ENCODE measurements around the gene REEP5.
A peak's percentile ranks its signal among the peaks of the same experiment; 100 is the strongest.
"Not testable (repeated sequence)": the region's sequence is repeated elsewhere in the genome, so short reads cannot be mapped to it uniquely, and the experiment has no call there.

Gene REEP5

DNA sequence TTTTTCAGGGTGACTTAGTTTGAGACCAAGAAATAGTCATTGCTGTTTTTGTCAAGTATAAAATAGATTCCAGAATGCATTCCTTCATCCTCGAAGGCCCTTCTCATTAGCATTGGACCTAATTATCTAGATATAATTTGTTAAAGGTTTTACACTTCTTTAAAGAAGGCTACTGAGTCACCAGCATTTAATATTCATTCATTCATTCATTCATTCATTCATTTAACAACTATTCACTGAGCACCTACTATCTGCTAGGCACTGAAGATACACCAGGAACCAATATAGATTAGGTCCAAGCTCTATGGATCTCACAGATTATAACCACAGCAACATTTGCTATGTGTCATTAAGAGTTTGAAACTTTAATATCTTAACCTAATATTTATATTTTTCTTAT lies 11.1 kb upstream of the REEP5 start:
- DNase-seq (ENCODE audit: low read depth in 3 of 3) = no peak

DNA sequence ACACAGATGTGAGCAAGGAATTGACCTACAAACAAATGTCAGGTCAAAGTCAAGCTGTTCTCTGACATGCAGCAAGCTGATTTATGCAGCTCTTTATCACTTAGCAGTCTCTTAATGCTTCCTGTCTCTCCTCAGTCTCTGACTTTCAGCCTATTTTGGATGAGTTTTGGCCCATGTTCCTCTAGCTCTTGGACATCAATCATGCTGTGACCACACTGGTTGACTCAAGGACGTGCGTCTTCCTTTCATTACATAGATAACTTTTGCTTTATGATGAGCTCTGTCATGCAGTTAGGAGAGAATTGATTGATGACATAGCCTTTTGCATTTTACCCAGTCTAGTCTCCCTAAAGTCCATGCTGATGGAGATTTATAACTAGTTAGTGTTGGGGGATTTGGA lies 9.4 kb upstream of the REEP5 start:
- no peak for DNase-seq (ENCODE audit: low read depth in 3 of 3)

DNA sequence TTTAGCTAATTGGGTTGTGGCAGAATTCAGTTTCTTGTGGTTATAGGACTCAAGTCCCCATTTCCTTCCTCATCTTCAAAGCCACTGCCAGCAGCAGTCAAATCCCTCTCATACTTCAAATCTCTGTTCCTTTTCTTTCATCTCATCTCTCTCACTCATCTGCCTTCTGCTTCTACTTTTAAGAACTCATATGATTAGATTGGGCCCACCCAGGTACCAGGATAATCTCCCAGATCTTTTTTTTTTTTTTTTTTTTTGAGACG lies 8.0 kb upstream of the REEP5 start:
- no peak for DNase-seq (ENCODE audit: low read depth in 3 of 3)

DNA sequence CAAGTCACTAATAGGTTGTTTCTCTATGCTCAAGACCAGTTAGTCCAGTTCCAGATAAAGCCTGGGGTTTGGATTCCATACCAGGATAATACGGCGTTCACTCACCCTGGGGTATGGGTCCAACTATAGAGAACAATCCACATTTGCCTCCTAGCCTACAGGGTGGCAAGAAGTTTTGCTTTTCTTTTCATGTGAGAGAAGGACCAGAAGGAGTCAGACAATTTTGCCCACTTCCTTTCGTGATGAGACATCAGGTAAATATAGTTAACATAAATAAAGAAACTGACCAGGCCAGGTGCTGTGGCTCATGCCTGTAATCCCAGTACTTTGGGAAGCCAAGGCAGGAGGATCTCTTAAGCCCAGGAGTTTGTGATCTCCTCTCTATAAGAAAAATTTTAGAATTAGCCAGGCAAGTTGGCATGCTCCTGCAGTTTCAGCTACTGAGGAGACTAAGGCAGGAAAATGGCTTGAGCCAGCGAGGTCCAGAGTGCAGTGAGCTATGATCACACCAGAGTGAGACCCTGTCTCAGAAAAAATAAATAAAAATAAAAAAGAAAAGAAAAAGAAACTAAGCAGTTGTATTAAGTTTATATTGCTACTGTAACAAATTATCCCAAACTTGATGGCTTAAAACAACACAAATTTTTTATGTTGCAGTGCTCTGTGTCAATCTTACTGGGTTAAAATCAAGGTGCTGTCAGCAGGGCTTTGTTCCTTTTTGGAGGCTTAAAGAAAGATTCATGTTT lies 7.5 kb upstream of the REEP5 start:
- no peak for DNase-seq (ENCODE audit: low read depth in 3 of 3)

DNA sequence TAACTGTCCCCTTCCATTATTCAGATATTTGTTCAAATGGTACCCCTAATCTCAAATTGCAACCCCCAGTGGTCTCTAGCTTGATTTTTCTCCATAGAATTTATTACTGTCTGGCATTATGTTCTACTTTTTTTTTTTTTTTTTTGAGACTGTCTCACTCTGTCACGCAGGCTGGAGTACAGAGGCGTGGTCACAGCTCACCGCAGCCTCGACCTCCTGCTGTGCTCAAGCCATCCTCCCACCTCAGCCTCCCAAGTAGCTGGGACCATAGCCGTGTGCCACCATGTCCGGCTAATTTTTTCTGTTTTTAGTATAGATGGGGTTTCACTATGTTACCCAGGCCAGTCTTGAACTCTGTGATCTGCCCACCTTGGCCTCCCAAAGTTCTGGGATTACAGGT lies 2.0 kb upstream of the REEP5 start:
- no peak for DNase-seq (ENCODE audit: low read depth in 3 of 3)

DNA sequence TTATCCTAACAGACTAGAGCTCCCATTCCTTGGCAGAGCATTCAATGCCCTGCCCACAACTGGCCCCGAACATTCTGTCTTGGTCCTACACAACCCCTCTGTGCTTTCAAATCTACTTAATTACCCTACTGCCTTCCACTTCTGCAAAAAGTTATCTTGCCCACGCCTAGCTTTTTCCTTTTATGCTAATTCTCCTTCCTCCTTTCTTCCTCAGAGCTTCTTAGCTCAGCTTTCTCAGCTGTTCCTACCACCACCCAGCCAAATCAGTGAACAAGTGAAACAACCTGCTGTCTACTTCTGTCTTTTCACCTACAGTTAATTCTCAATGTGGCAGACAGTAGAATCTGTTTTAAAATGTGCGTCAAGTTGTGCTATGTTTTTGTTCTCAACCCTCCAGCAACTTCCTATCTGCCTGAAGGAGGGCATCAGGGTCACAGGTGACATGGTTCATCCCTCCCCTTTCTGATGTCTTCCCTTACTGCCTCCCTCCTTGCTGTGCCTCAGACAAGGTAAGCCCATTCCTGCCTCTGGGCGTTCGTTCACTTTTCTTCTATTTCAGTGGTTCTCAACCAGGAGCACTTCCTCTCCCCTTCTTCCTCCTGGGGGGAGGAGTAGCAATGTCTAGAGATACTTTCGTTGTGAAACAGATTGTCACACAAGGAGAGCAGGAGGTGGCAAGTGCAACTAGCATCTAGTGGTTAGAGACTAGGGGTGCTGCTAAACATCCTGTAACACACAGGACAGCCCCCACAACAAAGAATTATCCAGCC lies 1.3 kb upstream of the REEP5 start:
- no peak for DNase-seq (ENCODE audit: low read depth in 3 of 3)

DNA sequence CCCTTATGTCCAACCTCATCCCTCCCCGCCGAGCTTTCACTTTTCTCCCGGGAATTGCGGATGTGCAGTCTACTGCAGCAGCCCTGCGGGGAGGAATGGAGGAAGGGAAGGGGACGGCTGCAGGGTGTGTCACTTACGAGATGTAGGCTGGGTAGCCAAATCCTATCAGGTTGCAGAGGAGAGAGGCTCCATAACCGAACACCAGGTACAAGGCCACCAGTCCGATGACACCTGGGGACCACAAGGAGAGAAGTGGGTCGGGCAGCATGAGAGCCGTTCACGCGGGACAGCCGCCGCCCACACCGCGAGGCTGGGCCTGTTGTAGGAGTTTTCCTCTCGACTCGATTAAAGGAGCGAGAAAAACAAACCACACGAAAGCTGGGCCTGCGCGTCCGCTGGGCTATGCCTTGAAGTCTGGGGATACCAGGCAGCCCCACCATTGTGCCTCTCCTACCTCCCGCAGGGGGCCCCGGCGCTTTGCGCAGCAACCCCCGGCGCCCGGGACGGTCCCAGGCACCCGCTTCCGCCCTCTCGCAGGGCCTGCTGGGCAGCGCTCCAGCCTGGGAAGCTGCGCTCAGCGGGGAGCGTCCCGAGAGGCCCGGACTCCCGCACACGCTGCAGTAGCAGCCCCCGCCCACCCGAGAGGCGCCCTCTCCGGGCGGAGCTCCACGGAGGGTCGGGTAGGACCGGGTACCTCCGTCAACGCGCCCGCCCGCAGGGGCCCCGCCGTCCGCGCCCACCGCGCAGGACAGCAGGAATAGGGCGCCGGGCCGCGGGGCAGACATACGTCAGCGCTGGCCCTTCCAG lies 798 bp downstream of the REEP5 start:
- peak; percentile 36 to 44 (median 37) for DNase-seq (ENCODE audit: low read depth in 3 of 3)

DNA sequence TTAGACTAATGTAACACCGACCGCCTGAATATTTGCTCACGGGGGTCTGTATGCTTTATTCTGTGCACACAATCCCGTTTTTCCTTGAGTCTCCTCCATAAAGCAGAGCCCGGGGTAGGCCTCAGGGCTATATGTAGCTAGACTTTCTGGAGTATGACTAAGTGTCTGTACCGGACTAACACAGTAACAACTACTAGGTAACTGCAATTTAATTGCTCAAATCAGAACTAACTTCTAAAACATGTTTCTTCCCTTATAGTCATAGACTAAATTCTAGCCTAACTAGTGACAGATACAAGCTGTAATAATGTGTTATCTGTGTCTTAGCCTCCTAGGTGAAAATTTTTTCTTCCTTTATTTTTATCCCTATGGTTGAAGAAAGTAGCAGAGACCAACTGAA lies 2.1 kb downstream of the REEP5 start:
- no peak for DNase-seq (ENCODE audit: low read depth in 3 of 3)

DNA sequence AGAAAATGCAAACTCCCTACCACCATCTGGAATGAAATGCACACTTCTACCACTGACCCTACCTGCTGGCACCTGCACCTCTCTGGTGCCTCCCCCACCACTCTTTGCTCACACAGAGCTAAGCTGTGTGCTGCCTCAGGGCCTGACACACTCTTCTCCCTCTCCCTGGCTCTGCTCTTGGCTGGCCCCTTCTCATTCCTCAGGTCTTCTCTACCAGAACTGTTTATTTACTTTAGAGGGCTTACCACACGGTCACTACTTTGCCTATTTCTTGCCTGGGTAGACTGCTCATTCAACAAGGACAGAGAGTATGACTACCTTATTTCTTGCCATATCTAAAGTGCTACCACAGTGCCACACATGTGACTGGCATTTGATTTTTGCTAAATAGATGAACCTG lies 3.3 kb downstream of the REEP5 start:
- DNase-seq (ENCODE audit: low read depth in 3 of 3) = no peak

DNA sequence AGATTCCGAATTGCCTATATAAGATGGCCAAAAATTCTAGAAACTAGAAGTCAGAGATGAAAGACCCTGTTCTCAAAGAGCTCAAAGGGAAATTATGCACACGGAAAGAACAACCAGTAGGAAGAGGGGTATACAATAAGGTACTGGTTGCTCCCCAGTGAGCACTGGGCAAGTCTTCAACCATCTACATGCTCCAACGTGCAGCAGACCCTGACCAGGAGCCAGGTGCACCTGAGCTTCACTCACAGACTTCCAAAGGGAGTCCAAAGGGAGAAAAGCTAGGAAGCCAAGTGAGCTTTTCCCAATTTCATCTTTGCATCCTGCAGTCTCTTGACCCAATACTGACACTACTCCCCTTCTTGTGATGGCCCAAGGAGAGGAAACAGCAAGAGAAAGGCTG lies 3.9 kb downstream of the REEP5 start:
- DNase-seq (ENCODE audit: low read depth in 3 of 3) = no peak

DNA sequence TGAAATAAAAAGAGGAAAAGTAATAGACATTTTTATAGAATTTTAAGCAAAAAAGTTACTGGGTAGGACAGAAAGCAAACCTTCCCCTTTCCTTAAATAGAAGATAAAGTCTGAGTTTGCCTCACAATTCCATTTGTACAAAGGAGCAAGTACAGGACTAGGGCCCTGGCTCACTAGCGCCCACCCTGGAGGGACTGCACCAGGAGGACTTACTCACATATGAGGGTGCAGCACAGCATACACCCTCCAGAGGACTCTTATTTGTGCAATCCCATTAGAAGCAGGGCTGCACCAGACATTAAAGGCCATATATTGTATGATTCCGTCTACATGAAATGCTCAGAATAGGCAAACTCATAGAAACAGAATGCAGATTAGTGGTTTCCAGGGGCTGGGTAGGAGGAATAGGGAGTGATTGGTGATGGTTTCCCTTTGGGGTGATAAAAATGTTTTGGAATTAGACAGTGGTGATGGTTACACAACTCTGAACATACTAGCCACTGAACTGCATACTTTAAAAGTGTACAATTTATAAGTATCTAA lies 4.5 kb downstream of the REEP5 start:
- no peak for DNase-seq (ENCODE audit: low read depth in 3 of 3)

DNA sequence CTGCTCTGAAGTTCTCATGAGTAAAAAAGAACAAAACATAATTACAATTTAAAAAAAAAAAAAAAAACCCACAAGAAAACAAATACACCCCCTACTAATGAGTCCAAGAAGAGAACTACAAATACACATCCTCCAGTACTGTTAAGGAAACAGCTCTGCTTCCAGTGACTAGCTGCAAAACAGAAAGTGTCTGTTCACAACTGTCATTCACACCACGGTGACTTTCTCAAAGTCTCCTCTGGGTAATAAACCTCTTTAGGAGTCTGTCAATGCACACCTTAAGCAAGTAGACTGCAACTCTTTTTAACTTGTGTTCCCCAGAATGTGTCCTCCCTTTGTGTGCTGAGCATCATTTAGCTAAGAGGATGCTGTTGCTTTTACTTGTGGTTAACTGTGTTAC lies 6.2 kb downstream of the REEP5 start:
- no peak for DNase-seq (ENCODE audit: low read depth in 3 of 3)

DNA sequence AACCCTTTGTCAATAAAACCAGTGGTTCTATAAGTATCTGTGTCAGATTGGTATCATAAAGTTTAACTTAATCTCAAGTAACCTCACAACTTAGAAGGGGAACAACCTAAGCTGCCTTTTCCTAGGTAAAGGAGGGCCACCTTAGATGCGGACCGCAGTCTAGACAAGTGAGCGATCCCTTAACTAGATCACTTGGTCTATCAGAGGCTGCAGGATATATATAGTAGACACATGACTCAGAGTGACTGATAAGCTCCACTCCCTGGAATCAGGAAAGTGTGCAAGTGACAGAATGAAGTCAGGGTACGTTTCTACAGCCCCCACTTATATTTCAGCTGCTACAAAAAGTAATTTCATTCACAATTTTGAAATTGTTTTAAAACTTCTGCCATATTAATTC lies 7.4 kb downstream of the REEP5 start:
- no peak for DNase-seq (ENCODE audit: low read depth in 3 of 3)

DNA sequence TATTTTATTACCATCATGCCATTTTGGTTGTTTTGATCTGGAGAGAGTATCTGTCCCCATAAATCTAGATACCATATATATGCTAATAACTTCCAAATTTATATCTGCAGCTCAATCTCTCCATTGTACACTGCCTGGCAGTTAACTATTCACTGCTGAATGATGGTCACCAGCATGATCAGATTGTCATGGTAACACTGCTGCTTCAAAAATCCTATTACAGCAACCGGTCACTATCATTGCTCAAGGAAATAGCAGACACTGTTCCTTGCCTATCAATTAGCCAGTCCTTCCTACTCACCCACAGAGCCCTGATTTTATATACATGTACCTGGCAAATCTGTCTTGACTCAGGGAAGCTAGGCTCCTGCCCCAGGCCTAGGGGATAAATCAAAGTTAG lies 11.5 kb downstream of the REEP5 start:
- DNase-seq (ENCODE audit: low read depth in 3 of 3) = no peak

DNA sequence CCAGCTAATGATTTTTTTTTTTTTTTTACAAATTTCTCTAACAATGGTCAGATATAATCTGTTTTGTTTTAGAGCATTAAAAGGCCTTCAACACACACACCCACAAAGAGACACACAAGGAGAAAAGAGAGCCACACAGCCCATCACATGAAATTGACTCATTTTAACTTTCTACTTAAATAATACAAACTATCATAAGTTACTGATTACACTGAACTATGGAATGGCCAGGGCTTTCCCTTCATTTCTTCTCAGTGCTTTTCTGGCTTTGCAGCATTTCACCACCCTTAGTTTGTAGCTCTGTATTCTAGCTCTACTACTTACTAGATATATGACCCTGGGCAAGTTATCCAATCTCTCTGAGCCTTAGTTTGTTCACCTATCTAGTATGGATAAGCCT lies 13.2 kb downstream of the REEP5 start:
- no peak for DNase-seq (ENCODE audit: low read depth in 3 of 3)

DNA sequence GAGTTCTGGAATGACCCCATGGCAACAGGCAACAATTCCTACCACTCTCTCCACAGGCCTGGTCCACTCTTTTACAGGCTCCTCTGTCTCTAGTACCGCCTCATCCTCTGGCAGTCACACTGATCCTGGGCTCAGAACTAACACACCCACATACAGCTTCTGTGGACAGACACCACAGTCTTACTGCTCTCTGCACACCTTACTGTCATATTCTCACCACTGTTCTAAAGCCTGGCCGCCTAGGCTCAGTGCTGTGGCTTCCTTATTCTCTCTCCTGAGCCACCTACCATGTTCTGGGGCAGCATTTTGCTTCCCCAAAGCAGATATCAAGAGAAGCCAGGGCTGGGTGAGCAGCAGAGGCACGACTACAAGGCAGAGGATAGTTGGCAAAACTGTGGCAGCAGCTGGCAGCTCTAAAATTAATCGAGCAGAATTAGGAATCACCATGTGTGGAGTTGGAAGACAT lies 14.8 kb downstream of the REEP5 start:
- no peak for DNase-seq (ENCODE audit: low read depth in 3 of 3)

DNA sequence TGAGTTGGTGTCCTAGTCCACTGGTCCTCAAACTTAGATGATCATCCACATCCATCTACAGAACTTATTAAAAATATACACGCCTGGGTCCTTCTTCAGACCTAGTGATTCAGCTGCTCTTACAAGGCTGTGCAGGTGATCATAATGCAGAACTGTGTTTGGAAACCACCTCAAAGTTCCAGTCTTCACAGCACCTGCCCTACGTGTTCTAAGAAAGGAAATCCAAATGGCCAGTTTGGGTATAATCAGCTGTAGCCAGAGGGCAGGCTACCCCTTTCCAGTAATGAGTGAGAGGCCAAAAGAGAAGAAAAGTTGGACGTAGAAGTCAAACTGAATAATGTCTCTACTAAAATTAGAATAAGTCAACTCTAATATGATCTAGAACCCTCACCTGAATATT lies 15.4 kb downstream of the REEP5 start:
- no peak for DNase-seq (ENCODE audit: low read depth in 3 of 3)

DNA sequence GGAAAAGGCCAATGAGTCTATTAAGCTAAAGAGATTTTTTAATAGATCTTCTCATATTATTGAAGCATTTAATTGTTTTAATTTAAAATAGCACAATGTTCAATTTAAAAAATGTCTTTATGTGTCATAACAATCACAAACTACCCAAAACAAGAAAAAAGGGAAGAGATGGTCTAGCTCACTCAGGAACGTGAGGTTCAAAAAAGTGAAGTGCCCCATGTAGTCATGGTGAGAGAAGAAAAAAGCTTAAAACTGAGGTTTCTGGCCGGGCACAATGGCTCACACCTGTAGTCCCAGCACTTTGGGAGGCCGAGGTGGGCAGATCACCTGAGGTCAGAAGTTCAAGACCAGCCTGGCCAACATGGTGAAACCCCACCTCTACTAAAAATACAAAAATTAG lies 17.0 kb downstream of the REEP5 start:
- not testable (repeated sequence) for DNase-seq (ENCODE audit: low read depth in 3 of 3)

DNA sequence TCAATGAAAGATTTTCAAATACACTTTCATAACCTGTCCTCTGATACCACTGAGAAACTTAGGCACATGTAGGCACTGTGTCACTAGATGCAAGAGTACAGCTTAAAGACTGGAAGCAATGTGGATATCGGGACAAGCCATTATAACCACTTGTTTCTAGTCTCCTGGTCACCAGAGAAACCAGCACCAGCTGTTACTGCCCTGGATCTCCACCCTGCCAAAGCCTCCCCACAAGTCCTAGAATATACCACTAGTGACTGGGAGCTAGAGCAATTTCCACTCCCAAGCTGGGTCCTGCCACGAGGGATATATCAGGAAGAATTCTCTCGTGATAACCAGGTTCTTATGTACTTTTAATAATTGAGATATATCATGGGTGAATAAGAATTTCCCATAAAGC lies 19.5 kb downstream of the REEP5 start:
- no peak for DNase-seq (ENCODE audit: low read depth in 3 of 3)

DNA sequence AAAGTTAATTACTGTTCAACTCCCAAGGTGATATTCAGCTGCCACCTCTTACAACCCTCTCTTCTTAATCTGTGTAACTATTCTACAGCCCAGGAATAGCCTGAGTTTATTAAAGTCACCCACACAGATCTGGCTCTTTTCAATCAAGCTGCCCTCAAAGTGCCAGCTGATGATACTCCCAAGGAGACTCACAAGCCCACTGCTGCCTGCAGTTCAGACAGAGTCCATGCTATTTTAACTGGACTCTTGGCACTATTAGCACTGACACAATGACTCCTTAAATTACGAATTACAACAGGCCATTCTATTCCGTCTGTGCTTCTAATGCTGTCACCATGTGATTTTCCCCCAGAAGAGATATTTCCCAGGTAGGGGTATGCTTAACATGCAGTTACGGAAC lies 26.3 kb downstream of the REEP5 start:
- no peak for DNase-seq (ENCODE audit: low read depth in 3 of 3)

DNA sequence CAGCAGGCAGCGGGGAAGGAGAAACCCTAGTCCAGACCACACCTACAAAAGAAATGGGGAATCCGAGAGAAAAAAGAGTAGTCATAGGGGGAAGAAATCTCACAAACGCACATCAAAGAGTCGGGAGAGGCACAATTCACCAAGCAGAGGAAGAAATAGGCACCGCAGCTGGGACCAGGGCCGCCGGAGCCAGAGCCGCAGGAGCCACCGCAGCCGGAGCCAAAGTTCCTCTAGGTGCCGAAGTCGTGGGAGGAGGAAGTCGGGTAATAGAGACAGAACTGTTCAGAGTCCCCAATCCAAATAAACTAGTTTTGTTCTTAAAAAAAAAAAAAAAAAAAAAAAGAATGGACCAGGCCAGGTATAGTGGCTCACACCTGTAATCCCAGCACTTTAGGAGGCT lies 29.3 kb downstream of the REEP5 start:
- no peak for DNase-seq (ENCODE audit: low read depth in 3 of 3)

DNA sequence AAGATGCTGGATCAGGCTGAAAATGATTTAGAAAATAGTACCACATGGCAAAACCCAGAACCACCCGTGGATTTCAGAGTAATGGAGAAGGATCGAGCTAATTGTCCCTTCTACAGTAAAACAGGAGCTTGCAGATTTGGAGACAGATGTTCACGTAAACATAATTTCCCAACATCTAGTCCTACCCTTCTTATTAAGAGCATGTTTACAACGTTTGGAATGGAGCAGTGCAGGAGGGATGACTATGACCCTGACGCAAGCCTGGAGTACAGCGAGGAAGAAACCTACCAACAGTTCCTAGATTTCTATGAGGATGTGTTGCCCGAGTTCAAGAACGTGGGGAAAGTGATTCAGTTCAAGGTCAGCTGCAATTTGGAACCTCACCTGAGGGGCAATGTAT lies 30.0 kb downstream of the REEP5 start:
- DNase-seq (ENCODE audit: low read depth in 3 of 3) = not testable (repeated sequence)

DNA sequence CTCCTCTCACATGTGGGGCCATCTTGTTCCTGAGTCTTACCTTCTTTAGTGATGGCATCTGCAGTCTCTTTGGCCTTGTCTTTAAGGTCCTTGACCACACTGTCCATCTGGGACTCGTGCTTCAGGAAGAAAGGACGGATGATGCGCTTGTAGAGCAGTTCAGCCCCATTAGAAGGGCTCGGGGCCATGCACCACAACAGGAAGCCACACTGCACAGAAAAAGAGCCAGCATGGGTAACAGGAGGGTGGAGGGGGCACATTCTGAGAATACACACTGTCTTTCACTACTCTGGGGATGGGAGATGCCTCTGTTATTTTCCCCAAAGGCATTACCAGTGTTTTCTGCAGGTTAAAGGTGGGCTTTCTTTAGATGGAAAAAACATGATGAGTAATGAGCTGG lies 35.1 kb downstream of the REEP5 start:
- DNase-seq (ENCODE audit: low read depth in 3 of 3) = no peak
